Lower lobe of right lung (tissue), 2 donors: ENCODE data around the gene CERS4. TPM values are rescaled to one million over a fixed set of nuclear protein-coding genes. Genes with fewer than 3 reads are reported as not detected.
"Not testable (repeated sequence)": the region's sequence is repeated elsewhere in the genome, so short reads cannot be mapped to it uniquely, and the experiment has no call there.

Experiments used
- ATAC-seq, 2 donors: fragments of 200-7000 bp; cut with Tn5 transposase; one replicate each; pipeline ENCODE4 v1.9.1; 2020 to 2022; ENCODE audit warnings: mild to moderate bottlenecking in 2 of 2, moderate library complexity in 2 of 2
- DNase-seq: peaks from one replicate; pipeline ENCODE4 v3.0.0-alpha.2; 2020
- H3K27ac ChIP-seq: fragments of 200-600 bp; one replicate; pipeline ENCODE4 v1.8.0; 2022
- H3K27me3 ChIP-seq: fragments of 200-600 bp; one replicate; pipeline ENCODE4 v1.8.0; 2022; ENCODE audit warnings: low read depth
- H3K36me3 ChIP-seq: fragments of 200-600 bp; one replicate; pipeline ENCODE4 v1.8.0; 2022; ENCODE audit warnings: mild to moderate bottlenecking
- H3K4me1 ChIP-seq: fragments of 200-600 bp; one replicate; pipeline ENCODE4 v1.8.0; 2022
- H3K4me3 ChIP-seq: fragments of 200-600 bp; one replicate; pipeline ENCODE4 v1.8.0; 2022; ENCODE audit warnings: mild to moderate bottlenecking
- H3K9me3 ChIP-seq: fragments of 200-600 bp; one replicate; pipeline ENCODE4 v1.8.0; 2022
- CTCF ChIP-seq: fragments of 200-600 bp; IDR thresholded peaks from one replicate; pipeline ENCODE4 v1.8.0; 2022; ENCODE audit warnings: antibody characterized with exemption, mild to moderate bottlenecking
- intact Hi-C: fragments of 100-400 bp; cut with DNase I; formaldehyde crosslinking; loops from one replicate; pipeline ENCODE4 v1.11.0; 2022
- total RNA-seq: library from RNA; stranded (reverse); fragmentation: NEBNext Ultra II Directional; extraction: Animal tissue kit (Norgen Biotek cat#: 25700); gene quantifications from one replicate; pipeline ENCODE4 v1.2.1, GENCODE V29; 2021
- donor health status: DM: no; HTN: yes; CAD: no; lungs with severe emphysema.

The CERS4 gene
- total RNA-seq, 1 donor from 2014 or later = 60.6 TPM

- Histone ChIP-seq H3K27ac (no peak overlapping the region), H3K4me1 (no peaks in the 10 kb centered on the region), H3K9me3 (no peaks in the 10 kb centered on the region), H3K36me3 (peaks cover 32% of the 10 kb centered on the region), H3K4me3 (no peak overlapping the region), H3K27me3 (no peaks in the 10 kb centered on the region)
- DNase-seq (no peak), ATAC-seq (peak in 1 of 2 donors; percentile 8)
- no peak for TF ChIP-seq CTCF
- intact Hi-C loops = no loop called here
These were observed 52.2 kb downstream of the CERS4 start for GRCh38 chr19:8261347-8261746.

GRCh38 chr19:8261881-8262280, 52.7 kb downstream of the CERS4 start:
- TF ChIP-seq CTCF = no peak
- Histone ChIP-seq H3K36me3 (peaks cover 26% of the 10 kb centered on the region), H3K4me1 (no peaks in the 10 kb centered on the region), H3K27me3 (no peaks in the 10 kb centered on the region), H3K9me3 (no peaks in the 10 kb centered on the region), H3K4me3 (no peak overlapping the region), H3K27ac (no peak overlapping the region)
- ATAC-seq (peak in 1 of 2 donors; percentile 21), DNase-seq (no peak)
- intact Hi-C loops = no loop called here

- H3K4me3 ChIP-seq = no peak overlapping the region
- ATAC-seq (peak in 1 of 2 donors; percentile 7), DNase-seq (no peak)
- TF ChIP-seq CTCF = no peak
- H3K27me3 ChIP-seq = no peaks in the 10 kb centered on the region
- intact Hi-C loops = no loop called here
- no peaks in the 10 kb centered on the region for H3K4me1 ChIP-seq
- no peaks in the 10 kb centered on the region for H3K9me3 ChIP-seq
- peaks cover 21% of the 10 kb centered on the region for H3K36me3 ChIP-seq
- no peak overlapping the region for H3K27ac ChIP-seq
These were observed 53.3 kb downstream of the CERS4 start for GRCh38 chr19:8262431-8262830.

- H3K27me3 ChIP-seq, H3K27ac ChIP-seq, H3K4me1 ChIP-seq, ATAC-seq, intact Hi-C loops, H3K9me3 ChIP-seq, DNase-seq, H3K4me3 ChIP-seq: not testable (repeated sequence)
- H3K36me3 ChIP-seq = peaks cover 12% of the 10 kb centered on the region
These were observed 55.1 kb downstream of the CERS4 start for GRCh38 chr19:8264248-8264647.

- TF ChIP-seq CTCF = no peak
- intact Hi-C loops = no loop called here
- peaks cover 12% of the 10 kb centered on the region for H3K36me3 ChIP-seq
- no peak overlapping the region for H3K27ac ChIP-seq
- H3K4me1 ChIP-seq = peaks cover 9% of the 10 kb centered on the region
- no peak for DNase-seq
- ATAC-seq = no peak
- no peaks in the 10 kb centered on the region for H3K9me3 ChIP-seq
- H3K4me3 ChIP-seq = no peak overlapping the region
- H3K27me3 ChIP-seq = no peaks in the 10 kb centered on the region
These were observed 56.7 kb downstream of the CERS4 start for GRCh38 chr19:8265872-8266271.

- no peaks in the 10 kb centered on the region for H3K9me3 ChIP-seq
- DNase-seq (no peak), ATAC-seq (no peak)
- H3K27me3 ChIP-seq = no peaks in the 10 kb centered on the region
- TF ChIP-seq CTCF = no peak
- no peak overlapping the region for H3K4me3 ChIP-seq
- peak overlapping the region; percentile 72 for H3K27ac ChIP-seq
- H3K4me1 ChIP-seq = peaks cover 9% of the 10 kb centered on the region
- no peaks in the 10 kb centered on the region for H3K36me3 ChIP-seq
- intact Hi-C loops = no loop called here
These were observed 60.6 kb downstream of the CERS4 start for GRCh38 chr19:8269724-8270123.

- H3K36me3 ChIP-seq, H3K27me3 ChIP-seq, H3K9me3 ChIP-seq, H3K4me1 ChIP-seq, DNase-seq, intact Hi-C loops, H3K27ac ChIP-seq, H3K4me3 ChIP-seq: not testable (repeated sequence)
- peak; percentile 59 to 74 for ATAC-seq
These were observed 67.3 kb downstream of the CERS4 start for GRCh38 chr19:8276508-8276907.

- ATAC-seq = peak; percentile 61 to 78
- H3K9me3 ChIP-seq, H3K4me3 ChIP-seq, H3K27me3 ChIP-seq, H3K36me3 ChIP-seq, H3K4me1 ChIP-seq, H3K27ac ChIP-seq, DNase-seq, intact Hi-C loops: not testable (repeated sequence)
These were observed 82.2 kb downstream of the CERS4 start for GRCh38 chr19:8291337-8291736.
